Activated naive CD4-positive, alpha-beta T cell (primary cell): Measurements from ENCODE around the gene FAAP20.

Source experiments
- DNase-seq, 4 experiments: peaks; one replicate each; lab custom pipeline; 2025; lab: John Stamatoyannopoulos, UW

The FAAP20 gene

GRCh38 chr1:2178875-2179274 lies 15.7 kb downstream of the FAAP20 start:
- no peak for DNase-seq

- no peak for DNase-seq
Measured at GRCh38 chr1:2177946-2178538, 16.5 kb downstream of the FAAP20 start.

DNA sequence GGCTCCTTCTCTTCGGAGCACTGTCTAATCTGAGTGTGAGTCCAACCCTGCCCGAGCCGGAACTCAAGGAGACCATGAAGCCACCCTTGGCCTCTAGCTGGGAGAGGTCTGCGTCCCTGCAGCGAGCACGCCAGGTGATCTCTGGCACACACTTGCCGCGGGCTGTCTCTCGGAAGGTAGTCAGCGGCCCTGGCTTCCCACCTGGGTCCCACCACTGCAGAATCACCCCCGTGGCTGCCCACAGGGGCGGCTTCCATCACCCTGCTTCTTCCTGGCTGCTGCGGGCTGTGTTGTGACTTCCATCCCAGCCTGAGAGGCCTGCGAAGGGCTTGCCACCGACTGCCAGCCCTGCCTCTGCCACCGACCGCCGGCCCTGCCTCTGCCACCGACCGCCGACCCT lies 17.0 kb downstream of the FAAP20 start:
- no peak for DNase-seq

DNA sequence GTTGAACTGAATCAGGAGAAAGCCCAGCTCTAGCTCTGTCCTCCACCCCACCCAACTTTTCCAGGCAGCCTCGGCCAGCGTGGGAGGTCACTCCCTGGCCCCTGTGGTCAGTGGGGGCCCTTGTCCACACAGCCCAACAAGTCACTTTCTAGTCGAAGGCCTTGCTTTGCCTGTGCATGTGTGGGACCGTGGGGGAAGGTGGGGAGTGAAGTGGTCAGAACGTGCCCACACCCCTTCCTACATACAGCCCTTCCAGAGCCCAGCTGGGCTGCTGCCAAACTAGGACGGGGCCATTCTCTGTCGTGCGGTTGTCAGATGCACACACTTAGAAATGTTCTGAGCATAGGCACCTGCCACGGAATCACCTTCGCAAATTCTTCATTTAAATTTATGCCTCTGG lies 18.0 kb downstream of the FAAP20 start:
- DNase-seq = no peak

DNA sequence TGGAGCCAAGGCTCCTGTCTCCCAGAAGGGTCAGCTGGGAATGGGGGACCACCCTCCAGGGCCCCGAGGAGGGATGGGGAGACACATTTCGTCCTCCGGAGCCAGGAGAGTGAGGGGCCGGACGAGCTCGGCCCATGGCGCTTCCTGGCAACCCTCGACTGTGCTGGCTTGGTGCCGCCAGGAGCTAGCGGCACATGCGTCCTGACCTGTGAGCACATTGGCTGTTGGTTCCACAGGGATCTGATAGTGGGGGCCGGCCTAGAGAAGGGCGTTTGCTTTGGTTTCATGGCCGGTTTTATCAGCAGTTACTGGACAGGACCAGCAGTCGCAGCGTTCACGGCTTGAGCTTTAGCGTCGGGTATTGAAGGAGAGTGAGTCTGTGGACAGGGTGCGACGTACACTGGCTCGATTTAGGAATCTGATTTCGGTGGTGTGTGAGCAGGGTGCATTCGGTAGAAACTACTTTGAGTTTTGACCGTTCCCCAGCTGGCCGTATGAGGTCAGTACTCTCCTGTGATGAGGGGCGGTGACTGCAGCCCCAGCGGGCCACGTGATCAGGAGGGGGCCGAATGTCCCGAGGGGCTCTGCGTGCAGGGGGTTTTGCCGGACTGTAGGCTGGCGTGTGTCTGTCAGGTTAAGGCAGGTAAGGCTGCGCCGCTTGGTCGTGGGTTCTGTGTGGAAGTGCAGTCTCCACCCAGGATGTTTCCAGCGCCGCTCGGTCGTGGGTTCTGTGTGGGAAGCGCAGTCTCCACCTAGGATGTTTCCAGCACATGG lies 18.7 kb downstream of the FAAP20 start:
- no peak for DNase-seq

- DNase-seq = no peak
Measured at GRCh38 chr1:2175055-2175414, 19.5 kb downstream of the FAAP20 start.

DNA sequence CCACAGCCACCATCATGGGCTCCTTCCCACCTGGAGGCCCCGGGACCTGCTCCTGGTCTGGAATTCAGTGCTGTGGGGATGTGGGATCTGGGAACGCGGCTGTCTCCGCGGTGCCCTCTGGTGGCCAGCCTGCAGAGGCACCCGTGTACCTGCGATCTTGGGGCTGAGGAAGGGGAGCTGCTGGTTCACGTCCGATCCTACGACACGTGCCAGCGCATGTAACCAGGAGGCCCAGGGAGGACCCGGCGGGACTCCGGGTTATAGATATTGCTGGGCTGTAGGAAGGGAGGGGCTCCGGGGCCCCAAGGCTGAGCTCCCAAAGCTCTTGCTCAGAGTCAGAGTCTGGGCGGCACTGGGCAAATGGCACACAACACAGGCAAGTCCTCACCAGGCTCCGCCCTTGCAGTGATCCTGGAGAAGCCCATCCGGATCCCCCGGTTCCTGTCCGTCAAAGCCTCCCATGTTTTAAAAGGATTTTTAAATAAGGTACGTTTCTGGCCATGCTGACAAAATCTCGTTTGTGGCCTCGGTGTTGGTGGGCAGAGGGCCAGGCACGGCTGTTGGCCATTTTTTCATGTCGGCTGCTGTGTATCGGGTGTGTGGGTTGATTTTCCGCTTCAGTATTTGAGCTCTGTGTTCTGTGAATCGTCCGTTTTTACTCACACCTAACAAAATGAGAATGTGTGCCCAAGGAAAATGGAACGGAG lies 20.1 kb downstream of the FAAP20 start:
- peak in 1 of 4 experiments; percentile 20 for DNase-seq

GRCh38 chr1:2173546-2174347 lies 20.8 kb downstream of the FAAP20 start:
- DNase-seq = no peak

- DNase-seq = no peak
Measured at GRCh38 chr1:2172551-2173146, 21.9 kb downstream of the FAAP20 start.

DNA sequence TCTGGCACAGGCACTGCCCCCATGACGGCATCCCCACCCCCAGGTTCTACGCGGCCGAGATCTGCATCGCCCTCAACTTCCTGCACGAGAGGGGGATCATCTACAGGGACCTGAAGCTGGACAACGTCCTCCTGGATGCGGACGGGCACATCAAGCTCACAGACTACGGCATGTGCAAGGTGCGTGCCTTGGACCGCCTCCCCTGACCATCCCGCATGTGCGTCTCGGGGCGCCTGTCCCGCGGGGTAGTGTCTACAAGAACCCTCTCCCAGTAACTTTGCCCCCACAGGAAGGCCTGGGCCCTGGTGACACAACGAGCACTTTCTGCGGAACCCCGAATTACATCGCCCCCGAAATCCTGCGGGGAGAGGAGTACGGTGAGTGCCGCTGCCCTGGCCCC lies 22.6 kb downstream of the FAAP20 start:
- DNase-seq = no peak

GRCh38 chr1:2170211-2170610 lies 24.4 kb downstream of the FAAP20 start:
- no peak for DNase-seq

- DNase-seq = no peak
Measured at GRCh38 chr1:2169200-2169836, 25.3 kb downstream of the FAAP20 start.

- DNase-seq = no peak
Measured at GRCh38 chr1:2168535-2168934, 26.0 kb downstream of the FAAP20 start.

- no peak for DNase-seq
Measured at GRCh38 chr1:2168090-2168489, 26.5 kb downstream of the FAAP20 start.

- DNase-seq = no peak
Measured at GRCh38 chr1:2166695-2167094, 27.9 kb downstream of the FAAP20 start.

GRCh38 chr1:2166254-2166653 lies 28.3 kb downstream of the FAAP20 start:
- no peak for DNase-seq

DNA sequence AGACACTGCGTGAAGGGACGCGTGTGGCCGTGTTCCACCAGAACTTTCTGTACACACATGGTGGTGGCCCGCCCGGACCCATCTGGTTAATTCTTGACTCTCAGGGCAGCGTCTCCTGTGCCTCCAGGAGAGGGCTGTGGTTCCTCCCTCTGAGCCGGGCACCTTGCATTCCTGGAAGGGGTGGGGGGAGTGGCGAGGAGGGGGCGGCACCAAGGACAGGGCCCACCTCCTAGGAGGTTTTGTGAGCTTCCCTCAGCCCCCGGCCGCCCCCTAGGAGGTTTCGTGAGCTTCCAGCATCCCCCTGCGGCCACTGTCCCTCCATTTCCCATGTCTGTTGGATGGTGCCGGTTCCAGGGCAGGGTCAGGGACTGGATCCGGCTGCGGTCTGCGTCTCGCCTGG lies 28.9 kb downstream of the FAAP20 start:
- DNase-seq = no peak

DNA sequence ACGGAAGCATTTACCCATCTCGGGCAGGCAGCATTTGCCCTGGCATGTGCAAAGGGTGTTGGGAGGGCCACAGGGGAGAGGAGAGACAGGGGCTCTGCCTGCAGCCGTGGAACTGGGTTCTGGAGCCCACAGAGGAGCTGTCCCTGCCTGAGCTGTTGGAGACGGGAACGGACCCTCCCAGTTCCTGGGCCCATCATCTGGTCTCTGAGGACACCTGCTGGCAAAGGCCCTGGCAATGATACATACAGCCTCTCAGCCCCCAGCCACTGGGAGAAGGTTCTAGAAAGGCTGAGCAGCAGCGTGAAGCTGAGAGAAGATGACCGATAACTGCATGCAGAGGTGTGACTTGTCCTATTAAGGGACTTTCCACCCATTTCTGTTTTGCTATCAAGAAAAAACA lies 31.4 kb downstream of the FAAP20 start:
- no peak for DNase-seq

- DNase-seq = no peak
Measured at GRCh38 chr1:2160451-2161300, 33.9 kb downstream of the FAAP20 start.

GRCh38 chr1:2159124-2159523 lies 35.4 kb downstream of the FAAP20 start:
- no peak for DNase-seq

GRCh38 chr1:2158272-2158671 lies 36.3 kb downstream of the FAAP20 start:
- no peak for DNase-seq
